ENCODE measurements around the gene ZNF444.

ZNF444 gene

GRCh38 chr19:56176881-56177280 is 35.8 kb downstream of the ZNF444 start:
- H3K9me2 ChIP-seq (replicated peaks; ENCODE audit: insufficient read depth, low read length): no peaks in the 10 kb centered on the region
- no peaks in the 10 kb centered on the region for H3K9me3 ChIP-seq (ENCODE audit: insufficient read depth, low read length)
- H3K4me3 ChIP-seq (ENCODE audit: insufficient read depth, low read length, poor library complexity, severe bottlenecking): no peak overlapping the region
- no peaks in the 10 kb centered on the region for H3F3A ChIP-seq (ENCODE audit: insufficient read depth)
- TF ChIP-seq CTCF (IDR thresholded peaks at IDR 0.05; ENCODE audit: insufficient read depth, low read length, poor library complexity, severe bottlenecking) (no peak), EZH2phosphoT487 (conservative IDR thresholded peaks at IDR 0.05; ENCODE audit: low read length) (no peak)
- H3K27ac ChIP-seq (ENCODE audit: low read depth, low read length): no peak overlapping the region
- H3K4me2 ChIP-seq (ENCODE audit: low read depth, low read length, poor library complexity, severe bottlenecking): no peak overlapping the region
- no peaks in the 10 kb centered on the region for H3K27me3 ChIP-seq (ENCODE audit: low read length)
- H2AFZ ChIP-seq (ENCODE audit: low read depth, low read length, severe bottlenecking): no peak overlapping the region
- H3K79me2 ChIP-seq (ENCODE audit: insufficient read depth, low read length): no peaks in the 10 kb centered on the region
- no peaks in the 10 kb centered on the region for H4K20me1 ChIP-seq (ENCODE audit: low read depth, low read length)
- H3K9ac ChIP-seq (ENCODE audit: low read length): no peak overlapping the region
- H3K36me3 ChIP-seq (ENCODE audit: low read length): no peaks in the 10 kb centered on the region

GRCh38 chr19:56177564-56178243 is 36.6 kb downstream of the ZNF444 start:
- Histone ChIP-seq H3K4me3 (ENCODE audit: insufficient read depth, low read length, poor library complexity, severe bottlenecking) (no peak overlapping the region), H3K27me3 (ENCODE audit: low read length) (no peaks in the 10 kb centered on the region), H3K79me2 (ENCODE audit: insufficient read depth, low read length) (no peaks in the 10 kb centered on the region), H3K9me3 (ENCODE audit: insufficient read depth, low read length) (no peaks in the 10 kb centered on the region), H2AFZ (ENCODE audit: low read depth, low read length, severe bottlenecking) (no peak overlapping the region), H3K36me3 (ENCODE audit: low read length) (no peaks in the 10 kb centered on the region), H3K9ac (ENCODE audit: low read length) (no peak overlapping the region), H4K20me1 (ENCODE audit: low read depth, low read length) (no peaks in the 10 kb centered on the region), H3K4me2 (ENCODE audit: low read depth, low read length, poor library complexity, severe bottlenecking) (no peak overlapping the region), H3K27ac (ENCODE audit: low read depth, low read length) (no peak overlapping the region), H3F3A (ENCODE audit: insufficient read depth) (no peaks in the 10 kb centered on the region), H3K9me2 (replicated peaks; ENCODE audit: insufficient read depth, low read length) (no peaks in the 10 kb centered on the region)
- TF ChIP-seq CTCF (IDR thresholded peaks at IDR 0.05; ENCODE audit: insufficient read depth, low read length, poor library complexity, severe bottlenecking) (no peak), EZH2phosphoT487 (conservative IDR thresholded peaks at IDR 0.05; ENCODE audit: low read length) (no peak)

GRCh38 chr19:56189785-56190184 is 48.7 kb downstream of the ZNF444 start:
- H3K79me2 ChIP-seq (ENCODE audit: insufficient read depth, low read length): no peaks in the 10 kb centered on the region
- no peaks in the 10 kb centered on the region for H3K27me3 ChIP-seq (ENCODE audit: low read length)
- no peaks in the 10 kb centered on the region for H3K9me2 ChIP-seq (replicated peaks; ENCODE audit: insufficient read depth, low read length)
- H3K36me3 ChIP-seq (ENCODE audit: low read length): no peaks in the 10 kb centered on the region
- no peaks in the 10 kb centered on the region for H3F3A ChIP-seq (ENCODE audit: insufficient read depth)
- H3K4me2 ChIP-seq (ENCODE audit: low read depth, low read length, poor library complexity, severe bottlenecking): no peak overlapping the region
- H3K9me3 ChIP-seq (ENCODE audit: insufficient read depth, low read length): no peaks in the 10 kb centered on the region
- H3K4me3 ChIP-seq (ENCODE audit: insufficient read depth, low read length, poor library complexity, severe bottlenecking): no peak overlapping the region
- TF ChIP-seq EZH2phosphoT487 (conservative IDR thresholded peaks at IDR 0.05; ENCODE audit: low read length) (no peak), CTCF (IDR thresholded peaks at IDR 0.05; ENCODE audit: insufficient read depth, low read length, poor library complexity, severe bottlenecking) (no peak)
- no peak overlapping the region for H3K27ac ChIP-seq (ENCODE audit: low read depth, low read length)
- no peak overlapping the region for H3K9ac ChIP-seq (ENCODE audit: low read length)
- H2AFZ ChIP-seq (ENCODE audit: low read depth, low read length, severe bottlenecking): no peak overlapping the region
- no peaks in the 10 kb centered on the region for H4K20me1 ChIP-seq (ENCODE audit: low read depth, low read length)

All from SU-DHL-6 (cell line).